Kidney (tissue), 14 donors: ENCODE results near the gene ST6GALNAC4. TPM values are rescaled to one million over a fixed set of nuclear protein-coding genes. Genes with fewer than 3 reads are reported as not detected.

Experiments
- DNase-seq, 5 donors: peaks; one replicate each; pipeline ENCODE4 v3.0.0-alpha.2; 2013 to 2020
- FAIRE-seq: peaks from 2 replicates; lab custom pipeline; 2012; peaks lifted over from hg19 to GRCh38; lab: Jason Lieb, UNC
- H3K27ac ChIP-seq, 2 donors: one replicate each; pipeline ENCODE4 v1.7.0; 2013; ENCODE audit warnings: low read depth in 2 of 2, low read length in 2 of 2, inconsistent platforms in 1 of 2
- H3K27me3 ChIP-seq: one replicate; pipeline ENCODE4 v1.7.1; 2013; ENCODE audit warnings: low read length, inconsistent platforms; ENCODE audit not compliant: control insufficient read depth, insufficient read depth
- H3K36me3 ChIP-seq, 3 donors: one replicate each; pipeline versions ENCODE4 v1.7.0 to v1.7.1; 2013; ENCODE audit warnings: low read length in 3 of 3, control low read depth in 1 of 3, inconsistent platforms in 1 of 3; ENCODE audit not compliant: insufficient read depth in 3 of 3, control insufficient read depth in 2 of 3
- H3K4me1 ChIP-seq, 3 donors: one replicate each; pipeline versions ENCODE4 v1.7.0 to v1.7.1; 2013; ENCODE audit warnings: low read length in 3 of 3, inconsistent platforms in 1 of 3, low read depth in 1 of 3; ENCODE audit not compliant: control insufficient read depth in 2 of 3, insufficient read depth in 2 of 3
- H3K4me3 ChIP-seq, 3 donors: one replicate each; pipeline versions ENCODE4 v1.7.0 to v1.8.1; 2013; ENCODE audit warnings: low read length in 3 of 3, control low read depth in 1 of 3, inconsistent platforms in 1 of 3
- H3K9ac ChIP-seq, 3 donors: one replicate each; pipeline versions ENCODE4 v1.7.0 to v1.7.1; 2013; ENCODE audit warnings: low read length in 3 of 3, control low read depth in 1 of 3, inconsistent platforms in 1 of 3
- H3K9me3 ChIP-seq, 3 donors: one replicate each; pipeline versions ENCODE4 v1.7.0 to v1.7.1; 2013; ENCODE audit warnings: low read length in 3 of 3, control low read depth in 1 of 3, inconsistent platforms in 1 of 3; ENCODE audit not compliant: control insufficient read depth in 2 of 3, insufficient read depth in 1 of 3
- CTCF ChIP-seq: IDR thresholded peaks from 3 replicates; pipeline ENCODE4 v1.5.1; 2012; ENCODE audit warnings: mild to moderate bottlenecking, moderate library complexity, borderline replicate concordance; ENCODE audit not compliant: insufficient read depth; ENCODE audit errors: extremely low read depth
- intact Hi-C: fragments of 100-400 bp; cut with DNase I; formaldehyde crosslinking; loops from one replicate; pipeline ENCODE4 v1.11.1; 2022
- polyA plus RNA-seq: library from polyadenylated mRNA; stranded (reverse); fragments of 350-450 nt; fragmentation: Illumina TruSeq; extraction: RNeasy Lipid Tissue Mini Kit (QIAGEN cat#74804); gene quantifications from one replicate; pipeline ENCODE4 v1.2.3, GENCODE V29; 2014; ENCODE audit warnings: low read depth, low replicate concordance; ENCODE audit not compliant: insufficient read depth
- total RNA-seq: library from RNA; stranded (reverse); fragmentation: NEBNext Ultra II Directional; extraction: Animal tissue kit (Norgen Biotek cat#: 25700); gene quantifications from one replicate; pipeline ENCODE4 v1.2.1, GENCODE V29; 2021
- donor health status: control.
- donor health status: control.
- donor health status: control.
- donor health status: control.
- donor health status: control.
- donor health status: DM: yes; HTN: yes; CAD: no.
- donor health status: Normal renal cell carcinoma (clear cell type).

ST6GALNAC4 gene
- total and polyA plus RNA-seq, 2 donors from 2014 or later, result 31.4 to 31.6 TPM

- FAIRE-seq (no peak), DNase-seq (peak in 1 of 5 donors; percentile 73)
- intact Hi-C loops, result no loop called here
- Histone ChIP-seq H3K36me3 (peaks cover 0 to 4% (median 0%) of the 10 kb centered on the region in 3 donors), H3K4me3 (no peak overlapping the region), H3K4me1 (peaks cover 0 to 30% (median 22%) of the 10 kb centered on the region in 3 donors), H3K9ac (no peak overlapping the region), H3K27ac (no peak overlapping the region), H3K9me3 (no peaks in the 10 kb centered on the region), H3K27me3 (no peaks in the 10 kb centered on the region)
- TF ChIP-seq CTCF, result no peak
Observed at GRCh38 chr9:127953768-127954505, 37.1 kb upstream of the ST6GALNAC4 start.

GRCh38 chr9:127953154-127953553 is 36.3 kb upstream of the ST6GALNAC4 start:
- H3K27me3 ChIP-seq, result no peaks in the 10 kb centered on the region
- peaks cover 0 to 7% (median 0%) of the 10 kb centered on the region in 3 donors for H3K36me3 ChIP-seq
- no peak for TF ChIP-seq CTCF
- H3K27ac ChIP-seq, result no peak overlapping the region
- no peak overlapping the region for H3K4me3 ChIP-seq
- intact Hi-C loops, result no loop called here
- H3K9ac ChIP-seq, result no peak overlapping the region
- no peak for DNase-seq
- peaks cover 0 to 30% (median 22%) of the 10 kb centered on the region in 3 donors for H3K4me1 ChIP-seq
- no peak for FAIRE-seq
- H3K9me3 ChIP-seq, result no peaks in the 10 kb centered on the region

GRCh38 chr9:127950513-127951289 is 33.9 kb upstream of the ST6GALNAC4 start:
- FAIRE-seq (no peak), DNase-seq (no peak)
- H3K9ac ChIP-seq, result no peak overlapping the region
- H3K4me1 ChIP-seq, result peaks cover 0 to 30% (median 19%) of the 10 kb centered on the region in 3 donors
- no peak overlapping the region for H3K27ac ChIP-seq
- no peak overlapping the region for H3K4me3 ChIP-seq
- H3K36me3 ChIP-seq, result peaks cover 0 to 7% (median 2%) of the 10 kb centered on the region in 3 donors
- TF ChIP-seq CTCF, result no peak
- intact Hi-C loops, result no loop called here
- H3K9me3 ChIP-seq, result no peaks in the 10 kb centered on the region
- H3K27me3 ChIP-seq, result no peaks in the 10 kb centered on the region
